GM18520 (cell line): ENCODE data around the gene THOP1.

Experiments
- ATAC-seq: cut with Tn5 transposase; IDR thresholded peaks from one replicate; pipeline ENCODE4 v1.9.1; 2021; ENCODE audit not compliant: unreplicated experiment

Gene THOP1

GRCh38 chr19:2802826-2803225, 17.5 kb downstream of the THOP1 start:
- ATAC-seq, result no peak

- ATAC-seq, result no peak
These were observed 18.3 kb downstream of the THOP1 start for GRCh38 chr19:2803486-2804155.

- no peak for ATAC-seq
These were observed 19.1 kb downstream of the THOP1 start for GRCh38 chr19:2804156-2805004.

- no peak for ATAC-seq
These were observed 20.1 kb downstream of the THOP1 start for GRCh38 chr19:2805261-2805900.

- no peak for ATAC-seq
These were observed 20.8 kb downstream of the THOP1 start for GRCh38 chr19:2805991-2806649.

GRCh38 chr19:2806736-2807378, 21.6 kb downstream of the THOP1 start:
- ATAC-seq, result no peak

- no peak for ATAC-seq
These were observed 22.3 kb downstream of the THOP1 start for GRCh38 chr19:2807379-2808128.

GRCh38 chr19:2808129-2808941, 23.0 kb downstream of the THOP1 start:
- ATAC-seq, result no peak

- no peak for ATAC-seq
These were observed 24.3 kb downstream of the THOP1 start for GRCh38 chr19:2809387-2810140.

- ATAC-seq, result no peak
These were observed 25.1 kb downstream of the THOP1 start for GRCh38 chr19:2810141-2811091.

GRCh38 chr19:2811221-2811722, 26.0 kb downstream of the THOP1 start:
- ATAC-seq, result no peak

GRCh38 chr19:2811735-2812413, 26.6 kb downstream of the THOP1 start:
- no peak for ATAC-seq

- ATAC-seq, result no peak
These were observed 27.3 kb downstream of the THOP1 start for GRCh38 chr19:2812414-2813234.

- ATAC-seq, result no peak
These were observed 28.2 kb downstream of the THOP1 start for GRCh38 chr19:2813235-2814160.

GRCh38 chr19:2814426-2814825, 29.1 kb downstream of the THOP1 start:
- ATAC-seq, result no peak
